ENCODE results near the gene DMBT1.

The DMBT1 gene

GRCh38 chr10:122550983-122551382 lies 9.6 kb upstream of the DMBT1 start:
- H3K4me3 ChIP-seq (ENCODE audit: low read length) = no peak overlapping the region
- no peak overlapping the region for H3K9ac ChIP-seq (ENCODE audit: low read length)
- no peaks in the 10 kb centered on the region for H3K36me3 ChIP-seq (ENCODE audit: control insufficient read depth, insufficient read depth, low read length)
- peaks cover 36% of the 10 kb centered on the region for H3K4me1 ChIP-seq (ENCODE audit: control insufficient read depth, insufficient read depth, low read length)
- H3K9me3 ChIP-seq (ENCODE audit: control insufficient read depth, low read length) = no peaks in the 10 kb centered on the region
- no peaks in the 10 kb centered on the region for H3K27me3 ChIP-seq (ENCODE audit: control insufficient read depth, insufficient read depth, low read length)

DNA sequence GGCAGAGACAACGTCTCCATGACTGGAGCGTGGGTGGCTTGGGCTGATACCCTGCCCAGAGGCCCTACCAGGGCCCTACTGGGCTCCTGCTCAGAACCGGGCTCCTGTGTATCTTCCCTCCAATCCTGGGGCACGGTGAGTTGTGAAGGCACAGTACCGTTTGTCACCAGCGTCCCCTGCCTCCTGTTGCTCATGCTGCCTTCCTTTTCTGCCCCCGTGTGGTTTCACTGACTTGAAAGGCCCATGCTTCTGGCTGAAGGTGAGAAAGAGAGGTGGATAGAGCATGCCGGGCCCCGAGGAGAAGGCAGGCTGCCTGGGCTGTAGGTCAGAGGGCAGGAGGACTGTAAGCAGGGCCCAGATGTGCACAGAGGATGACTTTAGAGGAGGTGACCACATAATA lies 9.1 kb upstream of the DMBT1 start:
- Histone ChIP-seq H3K9ac (ENCODE audit: low read length) (no peak overlapping the region), H3K36me3 (ENCODE audit: control insufficient read depth, insufficient read depth, low read length) (no peaks in the 10 kb centered on the region), H3K4me3 (ENCODE audit: low read length) (no peak overlapping the region), H3K4me1 (ENCODE audit: control insufficient read depth, insufficient read depth, low read length) (peaks cover 36% of the 10 kb centered on the region), H3K9me3 (ENCODE audit: control insufficient read depth, low read length) (no peaks in the 10 kb centered on the region), H3K27me3 (ENCODE audit: control insufficient read depth, insufficient read depth, low read length) (no peaks in the 10 kb centered on the region)

- H3K4me1 ChIP-seq (ENCODE audit: control insufficient read depth, insufficient read depth, low read length) = peaks cover 29% of the 10 kb centered on the region
- H3K36me3 ChIP-seq (ENCODE audit: control insufficient read depth, insufficient read depth, low read length) = no peaks in the 10 kb centered on the region
- no peak overlapping the region for H3K4me3 ChIP-seq (ENCODE audit: low read length)
- no peak overlapping the region for H3K9ac ChIP-seq (ENCODE audit: low read length)
- H3K27me3 ChIP-seq (ENCODE audit: control insufficient read depth, insufficient read depth, low read length) = no peaks in the 10 kb centered on the region
- H3K9me3 ChIP-seq (ENCODE audit: control insufficient read depth, low read length) = no peaks in the 10 kb centered on the region
Measured at GRCh38 chr10:122553341-122553740, 7.2 kb upstream of the DMBT1 start.

GRCh38 chr10:122554131-122555036 lies 6.2 kb upstream of the DMBT1 start:
- Histone ChIP-seq H3K27me3 (ENCODE audit: control insufficient read depth, insufficient read depth, low read length) (no peaks in the 10 kb centered on the region), H3K4me1 (ENCODE audit: control insufficient read depth, insufficient read depth, low read length) (peaks cover 18% of the 10 kb centered on the region), H3K9me3 (ENCODE audit: control insufficient read depth, low read length) (no peaks in the 10 kb centered on the region), H3K4me3 (ENCODE audit: low read length) (no peak overlapping the region), H3K36me3 (ENCODE audit: control insufficient read depth, insufficient read depth, low read length) (no peaks in the 10 kb centered on the region), H3K9ac (ENCODE audit: low read length) (no peak overlapping the region)

DNA sequence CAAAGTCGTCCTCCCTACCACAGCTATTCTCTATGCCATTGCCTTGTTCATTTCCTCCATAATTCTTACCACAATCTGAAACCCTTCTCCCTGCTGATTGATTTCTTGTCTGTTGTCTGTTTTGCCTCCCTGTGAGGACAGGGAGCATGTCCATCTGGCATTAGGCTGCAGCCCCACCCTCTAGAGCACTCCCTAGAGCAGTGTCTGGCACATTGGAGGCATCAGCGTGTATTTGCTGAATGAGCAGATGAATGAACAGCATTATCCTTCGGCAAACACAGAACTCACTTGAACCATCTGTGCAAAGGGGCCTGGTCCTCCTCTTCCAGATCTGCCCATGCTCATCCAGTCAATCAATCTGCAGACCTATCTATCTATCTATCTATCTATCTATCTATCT lies 5.1 kb upstream of the DMBT1 start:
- H3K4me1 ChIP-seq (ENCODE audit: control insufficient read depth, insufficient read depth, low read length) = peaks cover 14% of the 10 kb centered on the region
- H3K4me3 ChIP-seq (ENCODE audit: low read length) = no peak overlapping the region
- no peaks in the 10 kb centered on the region for H3K9me3 ChIP-seq (ENCODE audit: control insufficient read depth, low read length)

DNA sequence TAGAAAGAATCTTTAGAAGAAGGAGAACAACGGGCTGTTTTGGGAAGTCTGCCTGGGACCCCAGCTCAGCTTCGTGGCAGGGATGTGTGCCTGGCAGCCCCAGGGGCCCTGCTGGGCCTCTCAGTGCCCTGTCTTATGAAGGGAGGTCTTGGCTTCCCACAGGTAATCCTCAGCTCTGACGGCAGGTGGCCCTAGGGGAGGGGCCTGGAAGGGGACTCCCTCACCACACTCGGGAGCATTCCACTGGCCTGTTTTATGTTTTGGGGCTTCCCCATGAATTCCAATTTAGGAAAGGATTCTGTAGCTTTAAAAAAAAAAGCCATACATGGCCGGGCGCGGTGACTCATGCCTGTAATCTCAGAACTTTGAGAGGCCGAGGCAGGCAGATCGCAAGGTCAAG lies 3.0 kb upstream of the DMBT1 start:
- Histone ChIP-seq H3K4me1 (ENCODE audit: control insufficient read depth, insufficient read depth, low read length) (peaks cover 11% of the 10 kb centered on the region), H3K36me3 (ENCODE audit: control insufficient read depth, insufficient read depth, low read length) (no peaks in the 10 kb centered on the region), H3K9me3 (ENCODE audit: control insufficient read depth, low read length) (no peaks in the 10 kb centered on the region), H3K27me3 (ENCODE audit: control insufficient read depth, insufficient read depth, low read length) (no peaks in the 10 kb centered on the region), H3K4me3 (ENCODE audit: low read length) (no peak overlapping the region), H3K9ac (ENCODE audit: low read length) (no peak overlapping the region)

More for the DNA sequence above, 5.1 kb upstream of the DMBT1 start:
- Histone ChIP-seq H3K27me3 (ENCODE audit: control insufficient read depth, insufficient read depth, low read length) (no peaks in the 10 kb centered on the region), H3K36me3 (ENCODE audit: control insufficient read depth, insufficient read depth, low read length) (no peaks in the 10 kb centered on the region), H3K9ac (ENCODE audit: low read length) (no peak overlapping the region)

- H3K9ac ChIP-seq (ENCODE audit: low read length) = no peak overlapping the region
- no peaks in the 10 kb centered on the region for H3K27me3 ChIP-seq (ENCODE audit: control insufficient read depth, insufficient read depth, low read length)
Measured at GRCh38 chr10:122558452-122558851, 2.1 kb upstream of the DMBT1 start.

DNA sequence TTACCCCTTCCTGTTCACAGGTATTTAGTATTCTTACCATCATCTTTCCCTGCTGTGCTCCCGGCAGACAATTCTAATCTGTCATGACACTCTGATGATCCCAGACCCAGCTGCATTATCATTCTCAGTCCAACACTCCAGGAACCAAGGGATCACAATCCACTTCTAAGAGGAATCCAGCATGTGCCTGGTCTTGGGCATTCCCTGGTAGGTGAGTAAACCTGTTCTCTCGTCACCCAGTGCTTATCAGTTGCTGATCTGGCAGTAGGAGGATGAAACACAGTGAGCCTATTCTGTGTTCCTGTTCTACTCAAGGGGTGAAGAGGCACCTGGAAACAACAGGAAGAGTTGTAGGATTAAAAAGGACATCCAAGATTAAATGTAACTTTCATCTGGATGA lies 1.3 kb upstream of the DMBT1 start:
- Histone ChIP-seq H3K9me3 (ENCODE audit: control insufficient read depth, low read length) (no peaks in the 10 kb centered on the region), H3K27me3 (ENCODE audit: control insufficient read depth, insufficient read depth, low read length) (no peaks in the 10 kb centered on the region), H3K9ac (ENCODE audit: low read length) (no peak overlapping the region), H3K4me3 (ENCODE audit: low read length) (no peak overlapping the region), H3K36me3 (ENCODE audit: control insufficient read depth, insufficient read depth, low read length) (no peaks in the 10 kb centered on the region), H3K4me1 (ENCODE audit: control insufficient read depth, insufficient read depth, low read length) (peaks cover 15% of the 10 kb centered on the region)

More at GRCh38 chr10:122558452-122558851, 2.1 kb upstream of the DMBT1 start:
- no peaks in the 10 kb centered on the region for H3K36me3 ChIP-seq (ENCODE audit: control insufficient read depth, insufficient read depth, low read length)
- no peak overlapping the region for H3K4me3 ChIP-seq (ENCODE audit: low read length)
- H3K9me3 ChIP-seq (ENCODE audit: control insufficient read depth, low read length) = no peaks in the 10 kb centered on the region
- H3K4me1 ChIP-seq (ENCODE audit: control insufficient read depth, insufficient read depth, low read length) = peaks cover 15% of the 10 kb centered on the region

- Histone ChIP-seq H3K9me3 (ENCODE audit: control insufficient read depth, low read length) (no peaks in the 10 kb centered on the region), H3K36me3 (ENCODE audit: control insufficient read depth, insufficient read depth, low read length) (no peaks in the 10 kb centered on the region), H3K9ac (ENCODE audit: low read length) (no peak overlapping the region), H3K27me3 (ENCODE audit: control insufficient read depth, insufficient read depth, low read length) (no peaks in the 10 kb centered on the region), H3K4me1 (ENCODE audit: control insufficient read depth, insufficient read depth, low read length) (peaks cover 15% of the 10 kb centered on the region), H3K4me3 (ENCODE audit: low read length) (no peak overlapping the region)
Measured at GRCh38 chr10:122561212-122561611, 658 bp downstream of the DMBT1 start.

DNA sequence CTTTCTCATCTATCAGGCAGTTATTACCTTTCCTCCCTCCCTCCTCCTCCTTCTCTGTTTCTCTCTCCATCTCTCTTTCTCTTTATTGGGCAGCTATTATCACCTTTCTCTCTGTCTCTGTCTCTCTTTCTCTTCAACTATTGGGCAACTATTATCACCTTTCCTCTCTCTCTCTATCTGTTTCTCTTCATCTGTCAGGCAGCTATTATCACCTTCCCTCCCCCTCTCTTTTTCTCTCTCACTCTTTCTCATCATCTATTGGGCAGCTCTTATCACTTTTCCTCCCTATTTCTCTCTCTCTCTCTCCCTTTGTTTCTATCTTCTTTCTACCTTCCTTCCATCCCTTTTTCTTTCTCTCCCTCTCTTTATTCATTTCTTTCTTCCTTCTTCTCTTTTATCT lies 1.2 kb downstream of the DMBT1 start:
- no peak overlapping the region for H3K9ac ChIP-seq (ENCODE audit: low read length)
- no peaks in the 10 kb centered on the region for H3K36me3 ChIP-seq (ENCODE audit: control insufficient read depth, insufficient read depth, low read length)
- no peaks in the 10 kb centered on the region for H3K27me3 ChIP-seq (ENCODE audit: control insufficient read depth, insufficient read depth, low read length)
- no peak overlapping the region for H3K4me3 ChIP-seq (ENCODE audit: low read length)
- no peaks in the 10 kb centered on the region for H3K9me3 ChIP-seq (ENCODE audit: control insufficient read depth, low read length)
- peaks cover 15% of the 10 kb centered on the region for H3K4me1 ChIP-seq (ENCODE audit: control insufficient read depth, insufficient read depth, low read length)

DNA sequence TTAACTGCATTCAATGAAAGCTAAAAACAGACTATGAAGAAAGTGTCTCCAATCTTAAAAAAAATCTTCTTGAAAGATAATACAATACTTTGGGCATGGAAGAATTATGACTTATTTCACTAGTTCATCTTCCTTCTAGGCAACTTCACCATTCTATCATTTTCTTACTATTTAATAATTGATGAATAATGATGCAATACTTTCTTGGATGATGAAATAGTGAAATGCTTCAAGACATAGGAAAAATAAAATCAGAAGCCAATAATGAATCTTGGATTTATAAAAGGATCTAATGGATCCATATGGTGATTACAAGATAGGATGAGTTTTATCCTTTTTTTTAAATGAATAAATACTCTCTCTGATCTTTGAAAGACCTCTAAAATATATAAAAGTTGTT lies 4.4 kb downstream of the DMBT1 start:
- H3K36me3 ChIP-seq (ENCODE audit: control insufficient read depth, insufficient read depth, low read length) = no peaks in the 10 kb centered on the region
- no peaks in the 10 kb centered on the region for H3K27me3 ChIP-seq (ENCODE audit: control insufficient read depth, insufficient read depth, low read length)
- H3K9ac ChIP-seq (ENCODE audit: low read length) = no peak overlapping the region
- no peaks in the 10 kb centered on the region for H3K9me3 ChIP-seq (ENCODE audit: control insufficient read depth, low read length)
- peaks cover 15% of the 10 kb centered on the region for H3K4me1 ChIP-seq (ENCODE audit: control insufficient read depth, insufficient read depth, low read length)
- H3K4me3 ChIP-seq (ENCODE audit: low read length) = no peak overlapping the region

GRCh38 chr10:122565766-122566206 lies 5.2 kb downstream of the DMBT1 start:
- Histone ChIP-seq H3K9me3 (ENCODE audit: control insufficient read depth, low read length) (no peaks in the 10 kb centered on the region), H3K4me1 (ENCODE audit: control insufficient read depth, insufficient read depth, low read length) (peaks cover 8% of the 10 kb centered on the region), H3K4me3 (ENCODE audit: low read length) (no peak overlapping the region), H3K27me3 (ENCODE audit: control insufficient read depth, insufficient read depth, low read length) (no peaks in the 10 kb centered on the region), H3K36me3 (ENCODE audit: control insufficient read depth, insufficient read depth, low read length) (no peaks in the 10 kb centered on the region), H3K9ac (ENCODE audit: low read length) (no peak overlapping the region)
